CD14-positive monocyte (primary cell): ENCODE data around the gene C20orf204. TPM values are rescaled to one million over a fixed set of nuclear protein-coding genes. Genes with fewer than 3 reads are reported as not detected.

Source experiments
- DNase-seq, 3 donors: peaks; one replicate each; pipeline ENCODE4 v3.0.0-alpha.2; 2011 to 2022
- H2AFZ ChIP-seq: 2 replicates; pipeline ENCODE4 v1.6.0; 2012; ENCODE audit warnings: mild to moderate bottlenecking, low read depth, low read length, inconsistent platforms; ENCODE audit not compliant: insufficient read depth, poor library complexity, severe bottlenecking
- H3K27ac ChIP-seq, 2 donors: 1 replicate in 1 of 2; 2 replicates in 1 of 2; pipeline ENCODE4 v1.5.1; 2012 to 2013; ENCODE audit warnings: low read length in 2 of 2, control low read depth in 1 of 2, inconsistent platforms in 1 of 2, low read depth in 1 of 2, mild to moderate bottlenecking in 1 of 2
- H3K27me3 ChIP-seq, 2 donors: one replicate each; pipeline versions ENCODE4 v1.6.0 to v1.6.1; 2011 to 2013; ENCODE audit warnings: low read length in 2 of 2; ENCODE audit not compliant: control insufficient read depth in 2 of 2, insufficient read depth in 2 of 2
- H3K36me3 ChIP-seq, 2 donors: replicated peaks in 1 of 2; 1 replicate in 1 of 2; 2 replicates in 1 of 2; pipeline versions ENCODE4 v1.5.1 to v1.6.1; 2012 to 2013; ENCODE audit warnings: low read length in 2 of 2, control low read depth in 1 of 2, inconsistent platforms in 1 of 2, mild to moderate bottlenecking in 1 of 2; ENCODE audit not compliant: insufficient read depth in 2 of 2, control insufficient read depth in 1 of 2
- H3K4me1 ChIP-seq, 2 donors: 1 replicate in 1 of 2; 2 replicates in 1 of 2; pipeline versions ENCODE4 v1.5.1 to v1.6.1; 2012 to 2013; ENCODE audit warnings: low read length in 2 of 2, control low read depth in 1 of 2, inconsistent platforms in 1 of 2, mild to moderate bottlenecking in 1 of 2, moderate library complexity in 1 of 2; ENCODE audit not compliant: insufficient read depth in 2 of 2, control insufficient read depth in 1 of 2
- H3K4me2 ChIP-seq: replicated peaks from 2 replicates; pipeline ENCODE3; 2012; ENCODE audit warnings: low read length, moderate library complexity, mild to moderate bottlenecking; ENCODE audit not compliant: poor library complexity, severe bottlenecking; ENCODE audit errors: extremely low read depth
- H3K4me3 ChIP-seq, 3 experiments: fragments of 200-600 bp in 1 of 3; sonication (generic) in 1 of 3; replicated peaks in 1 of 3; 1 replicate in 2 of 3; 2 replicates in 1 of 3; pipeline ENCODE4 v1.5.1; 2011 to 2013; ENCODE audit warnings: low read length in 3 of 3, mild to moderate bottlenecking in 3 of 3, control low read depth in 2 of 3, low read depth in 2 of 3, inconsistent platforms in 1 of 3, moderate library complexity in 1 of 3
- H3K79me2 ChIP-seq: 2 replicates; pipeline ENCODE4 v1.6.0; 2012; ENCODE audit warnings: mild to moderate bottlenecking, control low read depth, inconsistent platforms, low read length, moderate library complexity; ENCODE audit not compliant: insufficient read depth
- H3K9ac ChIP-seq: 2 replicates; pipeline ENCODE4 v1.6.0; 2017; ENCODE audit warnings: low read length, mild to moderate bottlenecking; ENCODE audit not compliant: insufficient read depth, poor library complexity, severe bottlenecking
- H3K9me3 ChIP-seq, 2 donors: replicated peaks in 1 of 2; 1 replicate in 1 of 2; 2 replicates in 1 of 2; pipeline versions ENCODE4 v1.5.1 to v1.6.1; 2012 to 2013; ENCODE audit warnings: low read length in 2 of 2, control low read depth in 1 of 2; ENCODE audit not compliant: control insufficient read depth in 1 of 2, insufficient read depth in 1 of 2
- H4K20me1 ChIP-seq: 2 replicates; pipeline ENCODE4 v1.6.0; 2012; ENCODE audit warnings: mild to moderate bottlenecking, low read length, control low read depth, moderate library complexity; ENCODE audit not compliant: insufficient read depth
- H3K27ac Mint-ChIP-seq, 7 donors: one replicate each; pipeline ENCODE4 v1.8.0; 2020; ENCODE audit warnings: mild to moderate bottlenecking in 7 of 7, mixed read lengths in 7 of 7, moderate library complexity in 6 of 7, inconsistent platforms in 2 of 7
- H3K27me3 Mint-ChIP-seq, 3 donors: one replicate each; pipeline ENCODE4 v1.8.0; 2021 to 2022; ENCODE audit warnings: low read depth in 3 of 3, mild to moderate bottlenecking in 3 of 3, mixed read lengths in 3 of 3, moderate library complexity in 3 of 3, inconsistent platforms in 1 of 3
- H3K36me3 Mint-ChIP-seq, 2 donors: one replicate each; pipeline ENCODE4 v1.8.0; 2020; ENCODE audit warnings: mixed read lengths in 2 of 2, inconsistent platforms in 1 of 2, mild to moderate bottlenecking in 1 of 2
- H3K4me1 Mint-ChIP-seq: one replicate; pipeline ENCODE4 v1.8.0; 2020; ENCODE audit warnings: mild to moderate bottlenecking, mixed read lengths
- H3K4me3 Mint-ChIP-seq, 2 donors: one replicate each; pipeline ENCODE4 v1.8.0; 2020; ENCODE audit warnings: mild to moderate bottlenecking in 2 of 2, mixed read lengths in 2 of 2, moderate library complexity in 1 of 2
- H3K9me3 Mint-ChIP-seq, 7 donors: one replicate each; pipeline ENCODE4 v1.8.0; 2020 to 2022; ENCODE audit warnings: mixed read lengths in 7 of 7, mild to moderate bottlenecking in 6 of 7, moderate library complexity in 6 of 7, inconsistent platforms in 2 of 7
- CTCF ChIP-seq: fragments of 200-600 bp; IDR thresholded peaks from one replicate; pipeline ENCODE4 v1.8.0; 2022; ENCODE audit warnings: antibody characterized with exemption, mild to moderate bottlenecking
- WGBS: methylation state at CpG from one replicate; pipeline ENCODE4 v1.1.5; 2013; ENCODE audit warnings: missing lambda C conversion rate; ENCODE audit not compliant: insufficient coverage; 5-methylcytosine and 5-hydroxymethylcytosine counted together
- intact Hi-C, 2 donors: fragments of 100-400 bp; cut with micrococcal nuclease; formaldehyde crosslinking; loops; one replicate each; pipeline versions ENCODE4 v1.15.0 to v1.15.1; 2023
- polyA plus RNA-seq, 3 donors: library from polyadenylated mRNA; depleted of rRNA in 1 of 3; unstranded in 2 of 3; stranded (reverse) in 1 of 3; fragments of 300-500 nt in 2 of 3; fragments of >200 nt in 1 of 3; fragmentation: Illumina TruSeq in 2 of 3; gene quantifications; 1 replicate in 2 of 3; 2 replicates in 1 of 3; pipeline ENCODE4 v1.2.3, GENCODE V29; 2012 to 2021

C20orf204 gene
- polyA plus RNA-seq, 3 donors = 0.20 TPM; not detected in 2

GRCh38 chr20:64025826-64026412, 10.1 kb upstream of the C20orf204 start:
- TF ChIP-seq CTCF = no peak
- Histone ChIP-seq H3K9me3 (no peaks in the 10 kb centered on the region), H3K27me3 (no peaks in the 10 kb centered on the region), H4K20me1 (peaks cover 10% of the 10 kb centered on the region), H3K4me1 (no peaks in the 10 kb centered on the region), H3K4me2 (no peak overlapping the region), H3K4me3 (no peak overlapping the region), H3K36me3 (peaks cover 92 to 100% of the 10 kb centered on the region in 2 donors), H2AFZ (no peak overlapping the region), H3K79me2 (no peaks in the 10 kb centered on the region), H3K9ac (no peak overlapping the region), H3K27ac (no peak overlapping the region)
- H3K27ac Mint-ChIP-seq = no peak overlapping the region
- WGBS = 99% methylated on average over 21 of the region's 29 CpGs
- intact Hi-C loops = no loop called here
- peaks cover 92 to 100% of the 10 kb centered on the region in 2 donors for H3K36me3 Mint-ChIP-seq
- peaks cover 0 to 3% (median 0%) of the 10 kb centered on the region in 3 donors for H3K27me3 Mint-ChIP-seq
- H3K9me3 Mint-ChIP-seq = peaks cover 0 to 2% (median 0%) of the 10 kb centered on the region in 7 donors
- H3K4me3 Mint-ChIP-seq = no peak overlapping the region
- no peak for DNase-seq
- no peaks in the 10 kb centered on the region for H3K4me1 Mint-ChIP-seq

- Mint-ChIP-seq H3K9me3 (peaks cover 0 to 2% (median 0%) of the 10 kb centered on the region in 7 donors), H3K4me3 (no peak overlapping the region), H3K27ac (peak overlapping the region in 1 of 7 donors; percentile 0), H3K4me1 (no peaks in the 10 kb centered on the region), H3K27me3 (peaks cover 0 to 3% (median 2%) of the 10 kb centered on the region in 3 donors), H3K36me3 (peaks cover 93 to 100% of the 10 kb centered on the region in 2 donors)
- 97% methylated on average over 20 of the region's 24 CpGs for WGBS
- no peak for TF ChIP-seq CTCF
- DNase-seq = no peak
- Histone ChIP-seq H4K20me1 (peaks cover 5% of the 10 kb centered on the region), H2AFZ (no peak overlapping the region), H3K27me3 (no peaks in the 10 kb centered on the region), H3K9ac (no peak overlapping the region), H3K79me2 (no peaks in the 10 kb centered on the region), H3K4me1 (no peaks in the 10 kb centered on the region), H3K36me3 (peaks cover 93 to 100% of the 10 kb centered on the region in 2 donors), H3K4me2 (no peak overlapping the region), H3K9me3 (no peaks in the 10 kb centered on the region), H3K4me3 (no peak overlapping the region), H3K27ac (no peak overlapping the region)
- intact Hi-C loops = no loop called here
These were observed 7.8 kb upstream of the C20orf204 start for GRCh38 chr20:64027981-64028685.
